Endothelial cell of hepatic sinusoid (primary cell): ENCODE data around the gene DNTT.

Experiments
- in situ Hi-C: cut with HindIII; loops from 2 replicates; pipeline ENCODE4 v1.10.0; 2017; ENCODE audit warnings: low sequenced_read_pairs

DNTT gene

DNA sequence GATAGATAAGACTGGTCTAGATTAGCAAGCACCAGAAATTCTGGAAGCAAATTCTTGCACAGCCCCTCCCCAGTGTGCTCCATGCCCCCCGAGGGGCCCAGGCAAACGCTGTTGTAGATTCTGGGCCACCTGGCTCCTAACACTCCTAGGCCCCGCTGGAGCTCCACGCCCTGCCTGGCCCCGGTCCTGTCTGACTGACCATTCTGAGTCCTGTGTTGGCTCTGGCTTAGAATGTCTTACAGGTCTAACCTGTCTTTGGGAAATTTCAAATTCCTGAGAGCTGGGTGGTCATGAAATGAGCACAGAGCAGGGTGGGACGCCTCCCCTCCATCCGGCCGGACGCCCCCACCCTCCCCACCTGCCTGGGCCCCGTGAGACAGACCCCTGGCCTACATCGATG, 67.1 kb downstream of the DNTT start:
- in situ Hi-C loops: no loop called here

DNA sequence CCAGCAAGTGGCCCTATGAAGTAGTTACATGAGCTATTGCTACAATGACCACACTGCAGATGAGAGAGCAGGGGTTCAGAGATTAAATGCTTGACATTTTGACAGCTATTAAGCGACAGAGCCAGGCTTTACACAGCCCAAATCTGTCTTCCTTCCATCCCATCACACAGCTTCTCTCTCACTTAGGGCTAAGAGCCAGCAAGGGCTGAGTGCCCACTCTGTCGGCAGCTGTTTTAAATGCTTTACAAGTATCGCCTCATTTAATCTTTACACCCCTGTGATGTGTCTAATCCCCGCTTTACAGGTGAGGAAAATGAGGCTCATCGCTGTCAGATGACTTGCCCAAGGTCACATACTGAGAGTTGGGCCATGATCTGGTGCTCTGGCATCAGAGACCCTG, 69.8 kb downstream of the DNTT start:
- in situ Hi-C loops: no loop called here

DNA sequence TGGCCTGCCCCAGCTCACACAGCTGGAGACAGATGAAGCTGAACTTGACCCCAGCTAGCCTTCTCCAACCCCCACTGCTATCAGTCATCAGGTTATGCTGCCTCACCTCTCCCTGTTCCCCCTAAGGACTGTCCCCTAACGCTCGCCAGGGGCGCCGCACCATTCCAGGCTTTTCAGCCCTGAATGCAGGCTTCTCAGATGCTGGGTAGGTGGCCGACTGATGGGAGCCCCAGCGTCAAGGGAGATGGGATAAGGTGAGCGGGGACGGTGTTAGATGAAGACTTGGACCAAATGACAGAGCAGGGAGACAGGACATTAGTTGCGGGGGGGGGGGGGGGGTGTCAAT, 70.4 kb downstream of the DNTT start:
- in situ Hi-C loops: no loop called here

DNA sequence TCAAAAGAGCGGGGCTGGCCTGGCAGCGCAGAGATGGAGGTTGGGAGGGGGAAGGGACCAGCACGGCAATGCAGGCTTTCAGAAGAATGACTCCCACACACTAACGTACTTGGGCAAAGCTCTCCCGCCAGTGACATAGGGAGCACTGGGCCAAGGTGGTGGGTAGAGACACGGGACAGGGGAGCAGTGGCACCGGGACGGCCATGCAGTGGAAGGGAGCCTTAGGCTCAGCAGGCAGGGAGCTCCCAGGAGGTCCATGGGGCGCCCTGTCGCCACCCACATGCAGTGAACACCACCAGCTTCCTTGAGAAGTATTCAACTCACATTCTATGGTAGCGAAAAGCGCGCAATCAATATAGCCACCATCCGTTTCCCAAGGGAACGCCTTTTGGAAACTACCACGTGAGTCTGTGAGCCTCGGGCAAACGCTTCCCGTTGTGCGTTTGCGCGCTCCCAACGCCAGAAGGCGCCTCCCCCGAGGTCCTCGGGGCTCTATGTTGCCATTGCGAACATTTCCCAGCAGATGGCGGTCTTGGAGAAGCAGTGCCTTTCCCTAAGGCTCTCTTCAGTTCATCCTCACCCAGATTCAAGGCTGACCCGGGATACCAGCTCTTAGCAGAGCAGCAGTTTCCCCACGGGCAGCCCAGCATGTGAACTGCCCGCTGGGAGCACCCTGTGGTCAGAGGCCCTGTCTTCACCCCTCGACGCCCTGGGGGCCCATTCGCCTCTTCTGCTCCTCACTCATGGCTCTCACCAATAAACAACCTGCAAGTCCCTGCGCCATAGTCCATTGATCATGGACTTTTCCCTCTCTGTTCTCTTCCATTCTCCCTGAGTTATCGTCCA, 71.0 kb downstream of the DNTT start:
- in situ Hi-C loops: no loop called here

DNA sequence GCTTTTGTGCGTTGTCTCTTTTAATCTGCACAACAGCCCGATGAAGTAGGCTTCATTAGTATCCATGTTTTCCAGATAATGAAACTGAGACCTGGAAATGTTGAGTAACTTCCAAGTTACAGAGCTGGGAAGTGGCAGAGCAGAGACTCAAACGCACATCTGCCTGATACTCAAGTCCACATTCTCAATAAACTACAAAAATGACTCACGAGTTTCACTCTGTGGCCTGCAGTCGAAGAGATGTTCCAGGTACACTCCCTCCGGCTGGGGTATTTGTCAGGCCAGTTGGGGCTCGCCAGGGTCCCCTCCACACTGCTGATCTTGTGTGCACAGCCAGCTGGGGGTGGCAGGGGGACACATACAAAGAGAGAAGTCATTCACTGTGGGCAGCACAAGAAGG, 72.2 kb downstream of the DNTT start:
- in situ Hi-C loops: no loop called here

DNA sequence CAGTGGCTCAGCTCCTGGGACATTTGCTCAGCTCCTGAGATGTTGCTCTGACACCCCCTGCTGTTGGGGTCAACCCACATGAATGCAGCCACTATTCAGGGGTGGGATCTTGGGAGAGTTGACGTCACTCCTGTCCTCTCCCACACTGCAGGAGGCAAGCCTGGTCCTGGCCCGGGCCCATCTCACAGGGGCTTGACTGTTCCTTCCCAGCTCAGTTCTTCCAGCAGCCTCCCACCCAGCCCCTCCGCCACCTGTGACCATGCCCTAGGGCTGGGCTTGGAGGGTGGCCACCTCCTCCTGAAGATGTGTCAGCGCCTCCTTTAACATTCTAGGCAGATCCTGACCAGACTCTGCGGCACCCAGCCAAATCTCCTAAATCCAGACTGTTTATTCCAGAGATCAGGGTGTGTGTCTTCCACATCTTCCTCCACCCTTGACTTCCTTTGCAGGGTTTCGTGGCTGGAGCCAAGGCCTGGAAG, 73.6 kb downstream of the DNTT start:
- in situ Hi-C loops: no loop called here

DNA sequence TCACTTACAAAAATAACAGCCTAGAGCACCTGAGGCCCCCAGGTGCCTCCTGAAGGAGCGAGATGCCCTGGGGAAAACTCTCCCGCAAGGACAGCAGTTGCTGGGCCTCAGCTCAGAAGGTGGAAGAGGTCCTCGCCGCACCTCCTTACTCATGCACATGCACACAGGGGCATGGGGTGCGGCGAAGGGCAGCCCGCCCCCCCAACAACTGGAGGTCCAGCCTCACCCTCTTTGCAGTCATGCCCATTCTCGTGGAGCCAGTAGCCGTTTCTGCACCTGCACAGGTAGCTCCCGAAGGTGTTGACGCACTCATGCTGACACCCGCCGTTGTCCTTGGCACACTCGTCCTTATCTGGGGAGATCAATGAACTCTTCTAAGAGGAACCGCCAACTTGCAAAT, 74.5 kb downstream of the DNTT start:
- in situ Hi-C loops: no loop called here

DNA sequence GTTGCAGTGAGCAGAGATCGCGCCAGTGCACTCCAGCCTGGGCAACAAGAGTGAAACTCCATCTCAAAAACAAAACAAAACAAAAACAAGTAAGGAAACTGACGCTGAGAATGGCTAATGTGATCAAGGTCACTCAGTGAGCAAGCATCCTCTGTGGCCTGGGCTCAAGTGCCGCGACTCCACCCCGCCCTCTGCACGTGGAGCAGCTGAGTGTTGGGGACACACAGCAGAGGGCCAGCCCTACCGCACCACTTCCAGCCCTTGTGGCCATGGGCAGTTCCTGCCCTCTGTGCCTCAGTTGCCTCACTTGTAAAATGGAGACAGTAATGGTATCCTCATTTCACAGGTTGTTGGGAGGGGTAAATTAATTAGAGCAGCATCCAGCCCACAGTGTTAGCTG, 75.5 kb downstream of the DNTT start:
- in situ Hi-C loops: no loop called here

DNA sequence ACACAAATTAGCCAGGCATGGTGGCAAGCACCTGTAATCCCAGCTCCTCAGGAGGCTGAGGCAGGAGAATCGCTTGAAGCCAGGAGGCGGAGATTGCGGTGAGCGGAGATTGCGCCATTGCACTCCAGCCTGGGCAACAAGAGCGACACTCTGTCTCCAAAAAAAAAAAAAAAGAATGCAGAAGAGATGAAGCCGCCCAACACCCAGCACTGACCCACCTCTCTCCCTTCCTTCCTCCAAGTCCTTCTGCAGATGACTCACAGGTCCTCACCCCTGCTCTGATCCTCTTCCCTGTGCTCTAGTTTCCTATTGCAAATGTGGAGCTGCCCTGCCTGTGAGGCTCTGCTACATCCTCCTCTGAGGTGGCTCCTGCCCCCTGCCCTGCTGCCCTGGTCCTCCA, 76.6 kb downstream of the DNTT start:
- in situ Hi-C loops: no loop called here

DNA sequence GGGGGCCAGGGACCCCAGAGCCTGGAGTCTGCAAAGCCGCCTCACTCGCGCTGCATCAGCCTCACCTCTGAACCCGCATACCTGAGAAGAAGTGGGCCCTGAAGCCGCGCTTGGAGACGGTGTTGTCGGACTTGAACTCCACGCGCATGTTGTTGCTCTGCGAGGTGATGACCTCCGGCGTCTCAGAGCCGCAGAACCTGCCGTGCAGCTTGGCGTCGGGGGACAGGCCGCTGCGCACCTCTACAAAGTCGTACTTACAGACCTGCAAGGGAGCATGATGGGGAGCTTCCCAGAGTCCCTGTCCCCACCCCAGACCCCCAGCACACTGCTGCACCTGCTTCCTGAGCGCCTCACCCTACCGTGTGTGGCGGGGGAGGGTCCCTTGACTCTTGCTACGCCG, 80.3 kb downstream of the DNTT start:
- in situ Hi-C loops: no loop called here

DNA sequence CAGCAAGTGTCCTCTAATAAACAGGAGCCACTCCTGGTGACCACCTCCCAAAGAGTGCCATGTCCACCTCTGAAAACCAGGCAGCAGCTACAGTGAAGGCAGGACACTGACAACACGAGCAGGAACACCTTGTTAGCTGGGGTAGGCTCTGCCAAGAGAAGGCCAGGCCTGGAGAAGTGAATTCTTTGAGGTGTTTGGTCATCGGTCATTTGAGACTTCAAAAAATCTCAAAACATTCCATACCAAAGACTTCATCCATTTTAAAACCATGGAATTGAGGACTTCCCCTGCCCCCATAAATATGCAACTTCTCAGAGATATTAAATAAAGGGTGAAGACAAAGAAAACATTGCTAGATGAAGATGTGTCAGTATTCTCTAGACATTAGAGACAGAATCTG, 82.9 kb downstream of the DNTT start:
- in situ Hi-C loops: no loop called here

DNA sequence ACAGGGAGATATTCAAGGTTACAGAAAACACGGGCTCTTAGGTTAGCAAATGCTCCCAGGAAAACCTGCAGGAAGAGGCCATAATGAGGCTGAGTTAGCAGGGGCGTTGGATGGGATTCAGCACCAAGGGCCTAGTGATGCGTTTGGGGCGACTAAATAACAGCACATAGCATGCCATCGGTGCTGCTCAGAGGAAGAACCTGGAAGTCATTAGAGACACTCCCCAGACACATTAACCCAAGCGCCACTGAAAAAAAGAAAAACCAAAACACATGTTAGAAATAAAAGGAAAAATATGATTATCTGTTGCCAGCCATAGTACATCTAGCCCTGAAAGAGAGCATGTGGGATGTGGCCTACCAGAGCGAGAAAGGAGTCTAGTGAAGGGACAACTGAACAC, 83.4 kb downstream of the DNTT start:
- in situ Hi-C loops: no loop called here
